ENCODE results near the gene BMP7.

Gene BMP7

GRCh38 chr20:57208198-57208597 is 58.2 kb downstream of the BMP7 start:
- TF ChIP-seq ZNF70 (CRISPR knock-in tag; IDR thresholded peaks at IDR 0.05), result no peak
- no peak for TF ChIP-seq CSDC2 (CRISPR knock-in tag; IDR thresholded peaks at IDR 0.05)
- ATAC-seq, result no peak

GRCh38 chr20:57207251-57207650 is 59.2 kb downstream of the BMP7 start:
- no peak for ATAC-seq
- TF ChIP-seq ZFP30 (CRISPR knock-in tag; IDR thresholded peaks at IDR 0.05) (no peak), ARNTL (CRISPR knock-in tag; IDR thresholded peaks at IDR 0.05; ENCODE audit: borderline replicate concordance, low read depth) (no peak)

GRCh38 chr20:57205606-57206219 is 60.7 kb downstream of the BMP7 start:
- ATAC-seq, result no peak
- TF ChIP-seq ESRRG (CRISPR knock-in tag; IDR thresholded peaks at IDR 0.05), result no peak
- TF ChIP-seq ZNF8 (CRISPR knock-in tag; IDR thresholded peaks at IDR 0.05), result no peak
- TF ChIP-seq ZNF70 (CRISPR knock-in tag; IDR thresholded peaks at IDR 0.05), result no peak
- no peak for TF ChIP-seq TOX (CRISPR knock-in tag; IDR thresholded peaks at IDR 0.05; ENCODE audit: borderline replicate concordance)
- TF ChIP-seq, protein P1, sequence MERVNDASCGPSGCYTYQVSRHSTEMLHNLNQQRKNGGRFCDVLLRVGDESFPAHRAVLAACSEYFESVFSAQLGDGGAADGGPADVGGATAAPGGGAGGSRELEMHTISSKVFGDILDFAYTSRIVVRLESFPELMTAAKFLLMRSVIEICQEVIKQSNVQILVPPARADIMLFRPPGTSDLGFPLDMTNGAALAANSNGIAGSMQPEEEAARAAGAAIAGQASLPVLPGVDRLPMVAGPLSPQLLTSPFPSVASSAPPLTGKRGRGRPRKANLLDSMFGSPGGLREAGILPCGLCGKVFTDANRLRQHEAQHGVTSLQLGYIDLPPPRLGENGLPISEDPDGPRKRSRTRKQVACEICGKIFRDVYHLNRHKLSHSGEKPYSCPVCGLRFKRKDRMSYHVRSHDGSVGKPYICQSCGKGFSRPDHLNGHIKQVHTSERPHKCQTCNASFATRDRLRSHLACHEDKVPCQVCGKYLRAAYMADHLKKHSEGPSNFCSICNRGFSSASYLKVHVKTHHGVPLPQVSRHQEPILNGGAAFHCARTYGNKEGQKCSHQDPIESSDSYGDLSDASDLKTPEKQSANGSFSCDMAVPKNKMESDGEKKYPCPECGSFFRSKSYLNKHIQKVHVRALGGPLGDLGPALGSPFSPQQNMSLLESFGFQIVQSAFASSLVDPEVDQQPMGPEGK (CRISPR knock-in tag; IDR thresholded peaks at IDR 0.05; ENCODE audit: borderline replicate concordance), result no peak
- TF ChIP-seq RARB (CRISPR knock-in tag; IDR thresholded peaks at IDR 0.05), result no peak
- no peak for TF ChIP-seq ZC3H10 (CRISPR knock-in tag; IDR thresholded peaks at IDR 0.05)
- no peak for TF ChIP-seq GLIS3 (CRISPR knock-in tag; IDR thresholded peaks at IDR 0.05)
- TF ChIP-seq OSR1 (CRISPR knock-in tag; IDR thresholded peaks at IDR 0.05), result no peak

DNA sequence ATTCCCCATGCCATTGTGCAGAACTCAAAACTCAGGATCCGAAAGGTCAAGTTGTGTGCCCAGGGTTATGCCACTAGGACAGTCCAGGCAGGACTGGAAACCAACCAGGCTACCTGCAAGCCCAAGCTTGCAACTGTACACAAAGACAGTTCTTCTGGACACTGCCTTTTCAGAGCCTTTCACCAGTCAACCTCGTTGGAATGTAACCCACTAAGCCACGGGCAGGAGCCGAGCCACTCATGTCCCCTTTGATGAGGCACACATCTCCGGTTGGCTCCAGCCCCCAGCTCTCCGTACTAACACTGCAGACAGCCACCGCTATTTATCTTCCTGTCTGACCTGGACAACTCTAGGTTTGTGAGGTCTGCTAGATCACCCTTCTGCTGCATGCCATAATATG is 62.5 kb downstream of the BMP7 start:
- no peak for TF ChIP-seq ESRRG (CRISPR knock-in tag; IDR thresholded peaks at IDR 0.05)
- TF ChIP-seq, protein P1 (CRISPR knock-in tag; IDR thresholded peaks at IDR 0.05; ENCODE audit: borderline replicate concordance), result no peak
- ATAC-seq, result no peak

DNA sequence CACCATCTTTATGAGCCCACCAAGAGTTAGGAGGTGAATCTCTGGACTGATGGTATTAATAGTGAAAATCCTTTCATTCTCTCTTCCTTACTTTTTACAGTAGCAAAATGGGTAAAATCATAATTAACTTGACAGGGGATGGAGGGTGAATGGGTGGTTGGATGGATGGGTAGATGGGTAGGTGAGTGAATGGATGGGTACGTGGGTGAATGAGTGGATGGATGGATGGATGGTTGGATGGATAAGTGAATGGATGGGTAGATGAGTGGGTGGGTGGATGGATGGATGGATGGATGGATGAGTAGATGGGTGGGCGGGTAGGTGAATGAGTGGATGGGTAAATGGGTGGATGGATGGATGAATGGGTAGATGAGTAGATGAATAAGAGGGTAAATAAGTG is 63.2 kb downstream of the BMP7 start:
- ATAC-seq, result no peak
- TF ChIP-seq SNAI2 (CRISPR knock-in tag; IDR thresholded peaks at IDR 0.05), result no peak
- TF ChIP-seq ZNF565 (CRISPR knock-in tag; conservative IDR thresholded peaks at IDR 0.05; ENCODE audit: low read depth), result no peak
- TF ChIP-seq TOX (CRISPR knock-in tag; IDR thresholded peaks at IDR 0.05; ENCODE audit: borderline replicate concordance), result no peak
- no peak for TF ChIP-seq ZC3H10 (CRISPR knock-in tag; IDR thresholded peaks at IDR 0.05)
- no peak for TF ChIP-seq CSRNP3 (CRISPR knock-in tag; IDR thresholded peaks at IDR 0.05)
- no peak for TF ChIP-seq CREB5 (CRISPR knock-in tag; IDR thresholded peaks at IDR 0.05; ENCODE audit: low read depth)
- no peak for TF ChIP-seq ZFP3 (CRISPR knock-in tag; IDR thresholded peaks at IDR 0.05)
- no peak for TF ChIP-seq ZNF70 (CRISPR knock-in tag; IDR thresholded peaks at IDR 0.05)
- TF ChIP-seq GLIS3 (CRISPR knock-in tag; IDR thresholded peaks at IDR 0.05), result no peak
- TF ChIP-seq RARB (CRISPR knock-in tag; IDR thresholded peaks at IDR 0.05), result no peak
- TF ChIP-seq ZNF8 (CRISPR knock-in tag; IDR thresholded peaks at IDR 0.05), result no peak
- TF ChIP-seq PPARA (CRISPR knock-in tag; IDR thresholded peaks at IDR 0.05; ENCODE audit: borderline replicate concordance), result no peak
- TF ChIP-seq TCF4 (CRISPR knock-in tag; IDR thresholded peaks at IDR 0.05; ENCODE audit: borderline replicate concordance), result no peak
- no peak for TF ChIP-seq ESRRG (CRISPR knock-in tag; IDR thresholded peaks at IDR 0.05)
- no peak for TF ChIP-seq TSHZ2 (CRISPR knock-in tag; IDR thresholded peaks at IDR 0.05)
- no peak for TF ChIP-seq CSDC2 (CRISPR knock-in tag; IDR thresholded peaks at IDR 0.05)
- no peak for TF ChIP-seq ISL1 (CRISPR knock-in tag; IDR thresholded peaks at IDR 0.05)
- TF ChIP-seq ARNTL (CRISPR knock-in tag; IDR thresholded peaks at IDR 0.05; ENCODE audit: borderline replicate concordance, low read depth), result no peak
